ENCODE measurements around the gene KRTAP16-1.
"Not testable (repeated sequence)": the region's sequence is repeated elsewhere in the genome, so short reads cannot be mapped to it uniquely, and the experiment has no call there.

Gene KRTAP16-1

DNA sequence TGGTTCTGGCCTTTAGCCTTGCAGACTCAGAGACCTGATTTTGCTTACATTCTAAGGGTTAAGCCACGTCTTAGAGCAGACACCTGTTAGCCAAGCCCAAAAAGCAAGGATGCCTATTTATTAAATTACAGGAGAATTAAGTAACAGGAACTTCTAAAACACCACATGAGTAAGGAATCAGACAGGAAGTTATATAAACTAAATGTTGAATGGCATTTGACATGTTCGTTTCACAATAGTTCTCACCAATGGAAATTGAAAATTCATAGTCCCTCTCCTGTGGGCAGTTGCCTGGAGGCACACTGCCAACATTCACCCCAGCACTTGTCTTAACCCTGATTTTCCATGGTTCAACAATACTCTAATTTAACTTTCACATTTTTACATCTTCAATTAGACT lies 24.6 kb downstream of the KRTAP16-1 start:
- no peak for DNase-seq (ENCODE audit: low read depth)
- no peak overlapping the region for H3K4me3 ChIP-seq (replicated peaks; ENCODE audit: low read depth, low read length)
- TF ChIP-seq, protein P1, sequence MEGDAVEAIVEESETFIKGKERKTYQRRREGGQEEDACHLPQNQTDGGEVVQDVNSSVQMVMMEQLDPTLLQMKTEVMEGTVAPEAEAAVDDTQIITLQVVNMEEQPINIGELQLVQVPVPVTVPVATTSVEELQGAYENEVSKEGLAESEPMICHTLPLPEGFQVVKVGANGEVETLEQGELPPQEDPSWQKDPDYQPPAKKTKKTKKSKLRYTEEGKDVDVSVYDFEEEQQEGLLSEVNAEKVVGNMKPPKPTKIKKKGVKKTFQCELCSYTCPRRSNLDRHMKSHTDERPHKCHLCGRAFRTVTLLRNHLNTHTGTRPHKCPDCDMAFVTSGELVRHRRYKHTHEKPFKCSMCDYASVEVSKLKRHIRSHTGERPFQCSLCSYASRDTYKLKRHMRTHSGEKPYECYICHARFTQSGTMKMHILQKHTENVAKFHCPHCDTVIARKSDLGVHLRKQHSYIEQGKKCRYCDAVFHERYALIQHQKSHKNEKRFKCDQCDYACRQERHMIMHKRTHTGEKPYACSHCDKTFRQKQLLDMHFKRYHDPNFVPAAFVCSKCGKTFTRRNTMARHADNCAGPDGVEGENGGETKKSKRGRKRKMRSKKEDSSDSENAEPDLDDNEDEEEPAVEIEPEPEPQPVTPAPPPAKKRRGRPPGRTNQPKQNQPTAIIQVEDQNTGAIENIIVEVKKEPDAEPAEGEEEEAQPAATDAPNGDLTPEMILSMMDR (IDR thresholded peaks at IDR 0.05; ENCODE audit: low read length, missing control alignments): no peak

DNA sequence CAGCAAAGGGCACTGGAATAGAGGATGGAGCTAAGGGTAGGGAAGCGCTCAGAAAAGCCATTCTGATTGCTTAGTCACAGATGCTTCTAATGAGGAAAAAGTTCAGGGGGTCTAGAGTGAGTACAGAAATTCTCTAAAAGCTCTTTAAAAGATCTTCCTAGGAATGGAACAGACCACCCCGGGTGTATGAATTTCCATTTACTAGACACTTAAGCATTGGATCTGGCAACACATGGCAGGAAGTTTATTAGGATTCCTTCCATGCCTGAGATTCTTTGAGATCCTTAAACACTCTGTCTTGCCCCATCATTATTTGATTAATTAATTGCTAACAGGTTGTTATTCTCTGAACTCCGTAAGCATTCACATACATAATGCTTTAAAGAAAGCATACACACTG lies 25.1 kb downstream of the KRTAP16-1 start:
- TF ChIP-seq, protein P1 (IDR thresholded peaks at IDR 0.05; ENCODE audit: low read length, missing control alignments): no peak
- no peak overlapping the region for H3K4me3 ChIP-seq (replicated peaks; ENCODE audit: low read depth, low read length)
- DNase-seq (ENCODE audit: low read depth): no peak

DNA sequence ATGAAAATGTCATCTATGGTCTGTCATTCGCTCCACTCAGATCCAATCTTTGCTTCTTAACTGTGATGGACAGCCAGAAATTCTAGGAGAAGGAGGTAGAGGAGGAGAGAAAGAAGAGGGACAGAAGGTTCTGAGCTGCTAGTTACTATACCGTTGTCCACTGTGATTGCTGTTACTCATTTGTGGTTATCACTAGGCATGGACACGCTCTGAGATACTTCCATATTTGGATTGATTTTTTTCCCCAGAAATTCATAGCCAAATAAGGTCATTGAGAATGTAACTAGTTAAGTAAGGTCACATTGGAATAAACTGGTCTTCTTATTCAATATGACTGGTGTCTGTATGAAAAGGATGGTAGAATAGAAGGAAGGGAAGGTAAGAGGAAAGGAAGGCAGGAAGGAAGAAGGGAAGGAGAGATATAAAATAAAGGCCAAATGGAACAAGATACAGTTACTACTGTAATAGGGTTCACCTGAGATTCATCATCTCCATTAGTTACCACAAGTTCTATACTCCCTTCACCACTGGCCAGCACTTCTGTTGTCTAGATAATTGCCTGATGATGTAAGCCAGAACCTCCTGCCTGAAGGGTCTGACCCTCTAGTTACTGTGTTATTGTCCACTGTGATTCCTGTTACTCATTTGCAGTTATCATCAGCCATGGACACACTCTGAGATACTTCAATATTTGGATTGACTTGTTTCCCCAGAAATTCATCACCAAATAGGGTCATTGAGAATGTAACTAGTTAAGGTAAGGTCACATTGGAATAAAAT lies 30.7 kb downstream of the KRTAP16-1 start:
- no peak for DNase-seq (ENCODE audit: low read depth)
- TF ChIP-seq, protein P1 (IDR thresholded peaks at IDR 0.05; ENCODE audit: low read length, missing control alignments): no peak
- no peak overlapping the region for H3K4me3 ChIP-seq (replicated peaks; ENCODE audit: low read depth, low read length)

DNA sequence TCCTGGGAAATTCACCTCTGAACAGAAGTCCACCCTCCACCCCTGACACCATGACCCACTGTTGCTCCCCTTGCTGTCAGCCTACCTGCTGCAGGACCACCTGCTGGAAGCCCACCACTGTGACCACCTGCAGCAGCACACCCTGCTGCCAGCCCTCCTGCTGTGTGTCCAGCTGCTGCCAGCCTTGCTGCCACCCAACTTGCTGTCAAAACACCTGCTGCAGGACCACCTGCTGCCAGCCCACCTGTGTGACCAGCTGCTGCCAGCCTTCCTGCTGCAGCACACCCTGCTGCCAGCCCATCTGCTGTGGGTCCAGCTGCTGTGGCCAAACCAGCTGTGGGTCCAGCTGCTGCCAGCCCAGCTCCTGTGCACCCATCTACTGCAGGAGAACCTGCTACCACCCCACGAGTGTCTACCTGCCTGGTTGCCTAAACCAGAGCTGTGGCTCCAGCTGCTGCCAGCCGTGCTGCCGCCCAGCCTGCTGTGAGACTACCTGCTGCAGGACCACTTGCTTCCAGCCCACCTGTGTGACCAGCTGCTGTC lies 33.4 kb downstream of the KRTAP16-1 start, which contains the start of gene KRTAP9-7:
Gene KRTAP9-7, plus strand, starts transcription at position 51 of the 543 bp plus-strand sequence. Its CDS starts 0 bp downstream, at position 51.
- H3K4me3 ChIP-seq (replicated peaks; ENCODE audit: low read depth, low read length); DNase-seq (ENCODE audit: low read depth): not testable (repeated sequence)

DNA sequence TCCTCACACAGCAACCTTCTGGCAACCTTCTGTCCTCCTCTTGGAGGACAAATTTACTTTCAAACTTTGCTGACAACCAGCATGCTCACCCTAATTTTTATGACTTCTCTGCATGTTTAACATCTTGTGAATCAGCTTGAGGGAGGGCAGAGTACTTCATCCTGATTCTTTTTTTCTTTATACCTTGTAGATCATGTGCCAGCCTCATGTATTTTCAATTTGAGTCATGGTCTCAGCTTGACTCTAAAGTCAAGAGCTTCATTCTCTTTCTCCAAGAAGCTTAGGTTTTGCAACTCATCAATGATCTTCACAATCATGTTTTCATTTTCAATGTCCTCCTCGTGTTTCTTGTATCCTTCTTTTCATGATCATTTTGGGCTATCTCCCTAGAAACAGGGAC lies 37.3 kb downstream of the KRTAP16-1 start:
- DNase-seq (ENCODE audit: low read depth): no peak
- TF ChIP-seq, protein P1 (IDR thresholded peaks at IDR 0.05; ENCODE audit: low read length, missing control alignments): no peak

DNA sequence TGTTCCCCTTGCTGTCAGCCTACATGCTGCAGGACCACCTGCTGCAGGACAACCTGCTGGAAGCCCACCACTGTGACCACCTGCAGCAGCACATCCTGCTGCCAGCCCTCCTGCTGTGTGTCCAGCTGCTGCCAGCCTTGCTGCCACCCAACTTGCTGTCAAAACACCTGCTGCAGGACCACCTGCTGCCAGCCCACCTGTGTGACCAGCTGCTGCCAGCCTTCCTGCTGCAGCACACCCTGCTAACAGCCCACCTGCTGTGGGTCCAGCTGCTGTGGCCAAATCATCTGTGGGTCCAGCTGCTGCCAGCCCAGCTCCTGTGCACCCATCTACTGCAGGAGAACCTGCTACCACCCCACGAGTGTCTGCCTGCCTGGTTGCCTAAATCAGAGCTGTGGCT lies 37.8 kb downstream of the KRTAP16-1 start:
- not testable (repeated sequence) for H3K4me3 ChIP-seq (replicated peaks; ENCODE audit: low read depth, low read length); DNase-seq (ENCODE audit: low read depth)

More for the DNA sequence above, 37.3 kb downstream of the KRTAP16-1 start:
- H3K4me3 ChIP-seq (replicated peaks; ENCODE audit: low read depth, low read length): no peak overlapping the region

DNA sequence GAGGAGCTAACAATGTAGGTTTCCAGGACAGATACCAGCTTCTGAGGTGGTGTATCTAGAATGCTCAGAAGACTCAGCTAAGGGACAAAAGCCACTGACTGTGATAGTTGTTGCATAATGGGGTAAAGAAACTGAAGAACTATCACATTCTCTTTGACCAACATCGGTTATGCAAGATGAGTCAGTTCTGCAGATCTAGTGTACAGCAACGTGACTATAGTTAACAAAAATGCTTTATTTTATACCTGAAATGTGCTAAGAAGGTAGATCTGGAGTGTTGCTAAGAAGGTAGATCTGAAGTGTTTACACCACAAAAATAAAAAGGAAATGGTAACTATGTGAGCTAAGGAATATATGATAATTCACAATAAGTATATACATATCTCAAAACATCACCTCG lies 41.4 kb downstream of the KRTAP16-1 start:
- TF ChIP-seq, protein P1 (IDR thresholded peaks at IDR 0.05; ENCODE audit: low read length, missing control alignments): no peak
- H3K4me3 ChIP-seq (replicated peaks; ENCODE audit: low read depth, low read length): no peak overlapping the region
- no peak for DNase-seq (ENCODE audit: low read depth)

DNA sequence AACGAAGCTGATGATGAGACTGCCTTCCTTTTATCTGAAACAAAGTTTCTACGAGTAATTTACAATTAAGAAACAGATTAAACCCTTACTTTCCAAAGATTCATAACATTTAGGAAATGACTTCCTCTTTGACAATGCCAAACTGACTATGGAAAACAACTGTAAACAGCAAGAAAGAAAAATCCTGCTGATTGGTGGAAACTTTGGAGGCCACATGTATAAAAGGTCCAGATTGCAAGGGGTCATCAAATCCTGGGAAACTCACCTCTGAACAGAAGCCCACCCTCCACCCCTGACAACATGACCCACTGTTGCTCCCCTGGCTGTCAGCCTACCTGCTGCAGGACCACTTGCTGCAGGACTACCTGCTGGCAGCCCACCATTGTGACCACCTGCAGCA lies 44.0 kb downstream of the KRTAP16-1 start, which contains the start of gene KRTAP9-6:
Gene KRTAP9-6, plus strand, starts transcription at position 301 of the 400 bp plus-strand sequence. Its CDS starts 0 bp downstream, at position 301.
- no peak for DNase-seq (ENCODE audit: low read depth)
- no peak within 1 kb of the TSS for H3K4me3 ChIP-seq (replicated peaks; ENCODE audit: low read depth, low read length)
- TF ChIP-seq, protein P1 (IDR thresholded peaks at IDR 0.05; ENCODE audit: low read length, missing control alignments): no peak
